ENCODE measurements around the gene OSMR.
A peak's percentile ranks its signal among the peaks of the same experiment; 100 is the strongest.

- peak; percentile 84 for TF ChIP-seq CTCF (conservative IDR thresholded peaks at IDR 0.05; ENCODE audit: low read length)
- no peak for TF ChIP-seq EZH2phosphoT487 (IDR thresholded peaks at IDR 0.05; ENCODE audit: borderline replicate concordance, low read depth, low read length)
Observed at GRCh38 chr5:38809388-38810359, 36.1 kb upstream of the OSMR start.

Data from OCI-LY7 (cell line).